Esophagus muscularis mucosa (tissue), 4 donors: ENCODE results near the gene SRSF5. TPM values are rescaled to one million over a fixed set of nuclear protein-coding genes. Genes with fewer than 3 reads are reported as not detected.

Source experiments
- DNase-seq: peaks from one replicate; pipeline ENCODE4 v3.0.0-alpha.2; 2017; ENCODE audit errors: extremely low spot score
- H3K27ac ChIP-seq, 4 donors: fragments of 200-600 bp; sonication (generic); replicated peaks in 1 of 4; 1 replicate in 3 of 4; 2 replicates in 1 of 4; pipeline ENCODE4 v1.5.1; 2016 to 2019; ENCODE audit warnings: mild to moderate bottlenecking in 1 of 4
- H3K27me3 ChIP-seq, 4 donors: fragments of 200-600 bp; sonication (generic); one replicate each; pipeline versions ENCODE4 v1.5.1 to v1.6.0; 2016 to 2019
- H3K36me3 ChIP-seq, 4 donors: fragments of 200-600 bp; sonication (generic); one replicate each; pipeline ENCODE4 v1.5.1; 2016 to 2019
- H3K4me1 ChIP-seq, 4 donors: fragments of 200-600 bp; sonication (generic); one replicate each; pipeline ENCODE4 v1.5.1; 2016 to 2019
- H3K4me3 ChIP-seq, 4 donors: fragments of 200-600 bp; sonication (generic); 1 replicate in 2 of 4; 2 replicates in 2 of 4; pipeline ENCODE4 v1.5.1; 2016 to 2019; ENCODE audit warnings: mild to moderate bottlenecking in 4 of 4, moderate library complexity in 1 of 4
- H3K9me3 ChIP-seq, 4 donors: fragments of 200-600 bp; sonication (generic); 1 replicate in 3 of 4; 2 replicates in 1 of 4; pipeline ENCODE4 v1.5.1; 2016 to 2019
- EP300 ChIP-seq: sonication (generic); formaldehyde crosslinking; IDR thresholded peaks from one replicate; pipeline ENCODE4 v1.6.1; 2017; ENCODE audit warnings: antibody characterized with exemption
- POLR2A ChIP-seq: fragments of 450-650 bp; IDR thresholded peaks from one replicate; pipeline ENCODE4 v1.6.1; 2017; ENCODE audit warnings: antibody characterized with exemption, moderate library complexity, mild to moderate bottlenecking, low read depth
- POLR2AphosphoS5 ChIP-seq, 2 donors: sonication (generic); formaldehyde crosslinking; IDR thresholded peaks; one replicate each; pipeline ENCODE4 v1.6.1; 2017; ENCODE audit warnings: antibody characterized with exemption in 2 of 2
- WGBS: methylation state at CpG from one replicate; pipeline ENCODE4 v1.1.5; 2018; 5-methylcytosine and 5-hydroxymethylcytosine counted together
- intact Hi-C: fragments of 100-400 bp; cut with DNase I; formaldehyde crosslinking; loops from one replicate; pipeline ENCODE4 v1.15.1; 2023
- total RNA-seq, 4 donors: library from RNA; depleted of rRNA; stranded (reverse); fragments of >200 nt; gene quantifications; one replicate each; pipeline versions ENCODE4 v1.1.0 to v1.2.1, GENCODE V29; 2016
- TF ChIP-seq, protein P1 (sequence below), 3 experiments: fragments of 200-600 bp in 2 of 3; fragments of 450-650 bp in 1 of 3; sonication (generic) in 2 of 3; IDR thresholded peaks; one replicate each; pipeline ENCODE4 v1.5.1; 2017 to 2019; ENCODE audit warnings: antibody characterized with exemption in 3 of 3, mild to moderate bottlenecking in 2 of 3, moderate library complexity in 1 of 3

Gene SRSF5
- total RNA-seq, 4 donors from 2014 or later = 185 to 291 (median 211) TPM

DNA sequence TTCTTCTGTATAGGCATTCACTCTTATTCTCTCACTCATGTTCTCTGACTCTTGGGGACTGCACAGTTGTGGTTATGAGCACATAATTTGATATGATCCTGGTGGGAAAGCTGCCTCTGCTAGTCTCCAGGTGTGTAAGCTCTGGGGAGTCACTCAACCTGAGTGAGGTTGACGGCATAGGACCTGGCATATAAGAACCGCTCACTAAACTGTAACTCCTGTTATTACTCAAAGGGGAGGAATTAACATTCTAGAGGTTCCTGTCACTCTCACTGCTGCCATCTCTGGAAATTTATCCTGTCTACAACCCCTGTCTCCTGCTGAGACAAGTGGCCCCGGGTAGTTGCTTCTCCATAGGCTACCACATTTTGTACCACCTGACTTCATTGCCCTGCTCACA is 14.0 kb downstream of the SRSF5 start:
- Histone ChIP-seq H3K4me3 (no peak overlapping the region), H3K27me3 (no peaks in the 10 kb centered on the region), H3K9me3 (no peaks in the 10 kb centered on the region), H3K27ac (no peak overlapping the region), H3K4me1 (peaks cover 3 to 14% (median 11%) of the 10 kb centered on the region in 4 donors), H3K36me3 (peaks cover 15 to 58% (median 42%) of the 10 kb centered on the region in 4 donors)
- no peak for TF ChIP-seq EP300
- no peak for TF ChIP-seq POLR2A
- TF ChIP-seq POLR2AphosphoS5 (IDR thresholded peaks at IDR 0.05) = no peak
- TF ChIP-seq, protein P1, sequence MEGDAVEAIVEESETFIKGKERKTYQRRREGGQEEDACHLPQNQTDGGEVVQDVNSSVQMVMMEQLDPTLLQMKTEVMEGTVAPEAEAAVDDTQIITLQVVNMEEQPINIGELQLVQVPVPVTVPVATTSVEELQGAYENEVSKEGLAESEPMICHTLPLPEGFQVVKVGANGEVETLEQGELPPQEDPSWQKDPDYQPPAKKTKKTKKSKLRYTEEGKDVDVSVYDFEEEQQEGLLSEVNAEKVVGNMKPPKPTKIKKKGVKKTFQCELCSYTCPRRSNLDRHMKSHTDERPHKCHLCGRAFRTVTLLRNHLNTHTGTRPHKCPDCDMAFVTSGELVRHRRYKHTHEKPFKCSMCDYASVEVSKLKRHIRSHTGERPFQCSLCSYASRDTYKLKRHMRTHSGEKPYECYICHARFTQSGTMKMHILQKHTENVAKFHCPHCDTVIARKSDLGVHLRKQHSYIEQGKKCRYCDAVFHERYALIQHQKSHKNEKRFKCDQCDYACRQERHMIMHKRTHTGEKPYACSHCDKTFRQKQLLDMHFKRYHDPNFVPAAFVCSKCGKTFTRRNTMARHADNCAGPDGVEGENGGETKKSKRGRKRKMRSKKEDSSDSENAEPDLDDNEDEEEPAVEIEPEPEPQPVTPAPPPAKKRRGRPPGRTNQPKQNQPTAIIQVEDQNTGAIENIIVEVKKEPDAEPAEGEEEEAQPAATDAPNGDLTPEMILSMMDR (IDR thresholded peaks at IDR 0.05) = no peak
- 93% methylated on average over 3 of the region's 3 CpGs for WGBS
- no peak for DNase-seq
- intact Hi-C loops = no loop called here

DNA sequence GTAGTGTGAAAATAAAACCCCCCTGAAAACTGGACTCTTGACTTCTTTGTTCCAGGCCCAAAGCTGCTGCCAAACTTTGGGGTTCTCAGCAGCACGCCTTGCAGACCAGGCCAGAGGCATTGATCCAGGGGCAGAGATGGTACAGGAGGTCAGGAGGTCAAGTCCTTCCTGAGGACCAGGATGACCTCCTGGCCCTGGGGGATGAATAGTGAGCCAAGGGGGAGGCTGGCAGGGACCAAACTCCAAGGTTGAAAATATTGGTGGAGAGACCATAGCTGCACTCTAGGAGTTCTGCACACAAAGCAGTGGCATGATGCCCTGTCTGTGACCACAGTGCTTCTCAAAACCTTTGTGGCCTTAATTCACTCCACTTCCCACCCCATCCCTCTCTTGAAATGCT is 18.0 kb downstream of the SRSF5 start:
- no peak for DNase-seq
- WGBS = 100% methylated on average over 1 of the region's 1 CpG
- no peak overlapping the region for H3K4me3 ChIP-seq
- no peaks in the 10 kb centered on the region for H3K27me3 ChIP-seq
- intact Hi-C loops = no loop called here
- H3K4me1 ChIP-seq = no peaks in the 10 kb centered on the region
- H3K9me3 ChIP-seq = no peaks in the 10 kb centered on the region
- TF ChIP-seq, protein P1 (IDR thresholded peaks at IDR 0.05) = no peak
- no peak for TF ChIP-seq POLR2AphosphoS5 (IDR thresholded peaks at IDR 0.05)
- no peak for TF ChIP-seq POLR2A
- no peak for TF ChIP-seq EP300
- H3K27ac ChIP-seq = no peak overlapping the region
- peaks cover 0 to 24% (median 15%) of the 10 kb centered on the region in 4 donors for H3K36me3 ChIP-seq

DNA sequence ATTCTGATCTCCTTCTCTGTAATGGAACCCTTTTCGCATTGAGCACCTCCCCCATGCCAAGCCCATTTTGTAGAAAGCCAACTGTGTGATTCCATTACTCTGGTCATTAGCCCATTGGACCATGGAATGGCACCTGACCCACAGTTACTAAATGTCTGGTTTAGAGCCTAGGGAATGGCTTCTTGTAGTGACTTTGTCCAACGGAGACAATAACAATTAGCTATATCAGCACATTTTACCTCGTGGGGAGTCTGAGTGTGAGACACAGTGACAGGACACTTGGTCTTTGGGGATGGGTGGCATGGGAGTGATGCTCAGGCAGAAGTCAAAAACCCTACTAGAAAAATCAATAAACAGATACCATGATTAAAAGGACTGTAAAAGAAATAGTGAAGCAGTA is 19.7 kb downstream of the SRSF5 start:
- DNase-seq = no peak
- intact Hi-C loops = no loop called here
- Histone ChIP-seq H3K36me3 (peaks cover 0 to 7% (median 6%) of the 10 kb centered on the region in 4 donors), H3K9me3 (no peaks in the 10 kb centered on the region), H3K27ac (no peak overlapping the region), H3K4me3 (no peak overlapping the region), H3K4me1 (no peaks in the 10 kb centered on the region), H3K27me3 (no peaks in the 10 kb centered on the region)
- TF ChIP-seq EP300 (no peak), POLR2AphosphoS5 (IDR thresholded peaks at IDR 0.05) (no peak), POLR2A (no peak)
- TF ChIP-seq, protein P1 (IDR thresholded peaks at IDR 0.05) = no peak
- WGBS = 100% methylated on average over 3 of the region's 3 CpGs

DNA sequence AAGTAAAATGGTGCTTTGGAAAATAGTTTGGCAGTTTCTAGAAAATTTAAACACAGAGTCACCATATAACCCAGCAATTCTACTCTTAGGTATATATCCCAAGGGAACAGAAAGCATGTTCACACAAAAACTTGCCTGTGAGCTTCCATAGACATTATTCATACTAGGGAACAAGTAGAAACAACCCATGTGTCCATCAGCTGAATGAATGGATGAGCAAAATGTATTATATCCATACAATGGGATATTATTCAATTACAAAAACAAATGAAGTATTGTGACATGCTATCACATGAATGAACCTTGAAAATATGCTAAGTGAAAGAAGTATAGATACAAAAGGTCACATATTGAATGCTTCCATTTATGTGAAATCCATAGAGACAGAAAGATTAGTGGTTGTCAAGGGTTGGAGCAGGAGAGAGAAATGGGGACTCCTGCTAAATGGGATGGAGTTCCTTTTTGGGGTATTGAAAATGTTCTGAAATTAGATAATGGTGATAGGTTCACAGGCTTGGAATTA is 22.2 kb downstream of the SRSF5 start:
- TF ChIP-seq, protein P1 (IDR thresholded peaks at IDR 0.05) = no peak
- Histone ChIP-seq H3K4me1 (no peaks in the 10 kb centered on the region), H3K4me3 (no peak overlapping the region), H3K9me3 (no peaks in the 10 kb centered on the region), H3K27ac (no peak overlapping the region), H3K27me3 (no peaks in the 10 kb centered on the region), H3K36me3 (peaks cover 0 to 7% (median 5%) of the 10 kb centered on the region in 4 donors)
- no peak for DNase-seq
- intact Hi-C loops = no loop called here

DNA sequence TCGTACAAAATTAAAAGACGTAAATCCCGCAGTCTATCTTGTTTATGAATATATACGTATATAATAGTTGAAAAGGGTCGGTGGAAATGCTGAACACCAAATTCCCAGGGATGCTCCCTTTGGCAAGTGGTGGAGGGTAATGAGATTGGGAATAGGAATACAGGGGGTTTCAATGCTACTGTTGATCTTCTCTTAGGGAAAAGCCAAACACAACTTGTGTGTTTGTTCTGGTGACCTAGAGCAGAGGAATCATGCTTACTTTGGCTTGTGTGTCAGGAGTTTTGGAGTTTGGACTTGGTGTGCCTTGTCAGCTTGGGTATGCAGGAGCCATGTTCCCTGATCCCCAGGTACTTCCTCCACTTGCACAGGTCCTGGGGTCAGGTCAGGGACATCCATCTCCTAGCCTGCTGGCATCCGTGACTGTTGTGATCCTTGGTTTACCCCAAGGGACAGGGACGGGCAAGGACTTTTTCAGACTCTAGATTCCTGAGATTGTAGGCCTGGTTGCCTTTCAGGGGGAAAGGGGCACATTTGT is 26.0 kb downstream of the SRSF5 start:
- no peaks in the 10 kb centered on the region for H3K27me3 ChIP-seq
- no peak for TF ChIP-seq POLR2A
- TF ChIP-seq, protein P1 (IDR thresholded peaks at IDR 0.05) = no peak
- TF ChIP-seq POLR2AphosphoS5 (IDR thresholded peaks at IDR 0.05) = no peak
- no peak overlapping the region for H3K4me3 ChIP-seq
- DNase-seq = peak; percentile 42
- WGBS = 87% methylated on average over 7 of the region's 7 CpGs
- no peak overlapping the region for H3K27ac ChIP-seq
- no peaks in the 10 kb centered on the region for H3K36me3 ChIP-seq
- no peaks in the 10 kb centered on the region for H3K9me3 ChIP-seq
- no peaks in the 10 kb centered on the region for H3K4me1 ChIP-seq
- intact Hi-C loops = no loop called here
